ENCODE results near the gene CSRNP2.

CSRNP2 gene

DNA sequence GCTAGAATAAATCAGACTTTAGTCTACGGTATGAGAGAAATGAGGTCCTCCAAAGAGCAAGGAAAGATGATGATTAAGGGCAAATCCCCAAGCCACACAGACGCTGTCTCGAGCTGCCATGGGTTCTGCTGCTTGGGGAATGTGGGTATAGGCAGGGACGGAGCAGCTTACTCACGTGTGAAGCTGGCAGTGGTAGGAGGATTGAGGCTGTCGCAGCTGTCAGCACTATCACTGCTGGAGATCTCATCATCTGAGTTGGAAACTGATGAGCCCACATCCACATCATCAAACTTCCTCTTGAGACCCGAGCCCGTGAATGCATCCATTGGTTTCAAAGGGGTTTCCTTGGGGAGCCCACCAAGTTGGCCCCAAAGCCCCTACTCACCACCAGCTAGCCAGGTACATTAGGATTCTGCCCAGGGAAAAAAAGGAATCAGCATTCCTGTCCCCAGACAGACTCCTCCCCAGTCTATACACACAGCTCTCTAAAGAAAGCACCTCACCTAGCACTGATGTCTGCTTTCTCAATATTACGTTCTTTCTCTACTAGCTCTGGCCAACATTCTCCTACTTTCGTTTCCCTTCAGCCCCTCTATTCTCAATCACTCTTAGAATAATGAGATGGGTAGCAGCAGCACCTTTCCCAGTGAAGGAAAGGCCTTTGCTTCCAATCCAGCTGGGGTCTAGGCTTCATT lies 7.0 kb downstream of the CSRNP2 start:
- DNase-seq, result no peak

DNA sequence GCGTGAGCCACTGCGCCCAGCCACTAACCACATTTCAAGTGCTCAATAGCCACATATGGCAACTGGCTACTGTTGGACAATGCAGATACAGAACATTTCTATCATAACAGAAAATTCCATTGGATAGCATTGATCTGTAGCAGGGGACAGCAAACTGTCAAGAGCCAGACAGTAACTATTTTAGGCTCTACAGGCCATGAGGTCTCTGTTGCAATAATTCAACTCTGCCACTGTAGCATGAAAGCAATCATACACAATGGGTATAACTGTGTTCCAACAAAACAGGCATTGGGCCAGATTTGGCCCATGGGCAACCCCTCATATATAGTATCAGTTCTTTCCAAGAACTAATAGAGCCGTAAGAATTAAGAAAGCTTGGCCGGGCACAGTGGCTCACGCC lies 8.0 kb downstream of the CSRNP2 start:
- DNase-seq, result no peak

- DNase-seq, result no peak
These were observed 11.7 kb downstream of the CSRNP2 start for GRCh38 chr12:51071663-51072062.

DNA sequence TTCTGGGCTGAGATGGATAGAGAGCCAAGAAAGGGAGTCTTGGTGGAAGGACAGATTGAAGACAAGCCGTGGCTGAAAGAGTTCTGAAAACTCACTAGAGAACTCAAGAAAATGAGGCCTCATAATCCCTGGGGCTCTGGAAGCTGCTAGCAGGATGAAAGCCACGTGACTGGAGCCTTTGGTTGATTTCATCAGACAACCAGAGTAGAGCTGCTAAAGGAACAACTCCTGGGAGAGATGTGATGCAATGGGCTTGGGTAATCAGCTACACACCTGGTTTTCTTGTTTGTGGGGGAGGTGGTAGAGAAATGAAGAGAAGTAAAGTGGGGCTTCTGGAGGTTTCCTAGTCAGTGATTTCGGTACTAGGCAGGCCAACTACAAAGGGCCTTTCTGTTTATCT lies 13.4 kb downstream of the CSRNP2 start:
- DNase-seq, result no peak

GRCh38 chr12:51067771-51068170 lies 15.6 kb downstream of the CSRNP2 start:
- DNase-seq, result no peak

DNA sequence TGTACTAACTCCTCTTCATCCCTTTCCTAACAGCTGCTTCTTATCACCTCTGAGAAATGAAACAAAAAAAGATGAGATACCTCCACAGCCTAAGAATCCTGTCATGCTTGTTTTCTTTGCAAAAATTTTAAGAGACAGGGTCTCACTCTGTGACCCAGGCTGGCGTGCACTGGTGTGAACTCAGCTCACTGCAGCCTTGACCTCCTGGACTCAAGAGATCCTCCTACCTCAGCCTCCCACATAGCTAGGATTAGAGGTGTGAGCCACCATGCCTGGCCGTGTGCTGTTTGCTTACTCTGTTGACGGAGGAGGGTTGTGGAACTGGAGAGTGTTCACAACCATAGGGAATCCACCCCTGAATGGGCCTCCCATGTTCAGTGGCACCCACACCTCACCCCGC lies 16.2 kb downstream of the CSRNP2 start:
- no peak for DNase-seq

DNA sequence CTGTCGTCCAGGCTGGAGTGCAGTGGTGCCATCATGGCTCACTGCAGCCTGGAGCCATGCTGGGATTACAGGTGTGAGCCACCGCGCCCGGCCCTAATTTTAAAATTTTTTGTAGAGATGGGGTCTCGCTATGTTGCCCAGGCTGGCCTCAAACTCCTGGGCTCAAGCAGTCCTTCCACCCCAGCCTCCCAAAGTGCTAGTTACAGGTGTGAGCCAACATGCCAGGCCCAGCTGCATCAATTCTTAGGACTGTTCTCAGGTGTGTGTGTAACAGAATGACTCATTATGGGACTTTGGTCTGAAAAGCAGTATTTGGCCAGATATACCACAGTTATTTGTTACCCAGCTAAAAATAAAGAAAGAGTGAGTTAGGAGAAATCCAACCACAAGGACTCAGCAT lies 17.9 kb downstream of the CSRNP2 start:
- no peak for DNase-seq

GRCh38 chr12:51062631-51063397 lies 20.6 kb downstream of the CSRNP2 start:
- no peak for DNase-seq

DNA sequence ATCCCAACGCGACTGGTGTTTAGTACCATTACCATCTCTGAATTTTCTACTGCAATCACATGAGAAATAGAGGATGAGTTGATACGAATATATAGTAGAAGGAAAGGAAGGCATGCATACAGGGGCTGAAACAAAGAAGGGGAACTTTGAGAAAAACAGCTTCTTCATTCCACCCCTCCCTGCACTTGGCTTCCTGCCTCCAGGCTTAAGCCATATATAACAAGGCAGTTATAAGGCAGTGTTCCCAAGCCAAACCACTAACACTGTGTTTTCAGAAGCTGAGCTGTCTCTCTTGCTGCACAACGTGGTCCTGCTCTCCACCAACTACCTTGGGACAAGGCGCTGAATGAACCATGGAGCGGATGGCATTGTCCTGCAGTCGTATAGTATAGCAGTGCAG lies 24.3 kb downstream of the CSRNP2 start:
- DNase-seq, result no peak

- no peak for DNase-seq
These were observed 27.2 kb downstream of the CSRNP2 start for GRCh38 chr12:51056242-51056641.

- no peak for DNase-seq
These were observed 28.3 kb downstream of the CSRNP2 start for GRCh38 chr12:51055060-51055459.

DNA sequence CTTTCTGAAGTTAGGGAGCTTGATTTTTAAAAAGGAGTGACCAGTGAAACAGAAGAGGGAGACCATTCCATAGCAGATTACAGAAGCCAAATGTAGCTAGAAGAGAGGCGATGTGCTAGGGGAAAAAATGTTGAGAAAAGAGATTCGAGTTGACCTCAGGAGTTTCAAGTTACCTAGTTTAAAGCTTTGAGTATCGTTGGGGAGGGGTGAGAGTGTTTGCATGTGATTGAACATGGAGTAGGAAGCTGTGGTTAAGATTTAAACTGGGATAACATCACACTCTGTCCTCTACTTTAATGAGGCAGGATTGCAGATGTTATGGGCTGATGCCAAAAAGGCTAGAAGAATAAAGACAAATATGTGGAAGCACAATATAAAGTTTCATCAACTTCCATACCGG lies 31.6 kb downstream of the CSRNP2 start:
- no peak for DNase-seq

GRCh38 chr12:51049525-51049924 lies 33.9 kb downstream of the CSRNP2 start:
- no peak for DNase-seq

GRCh38 chr12:51048661-51049251 lies 34.6 kb downstream of the CSRNP2 start:
- peak; percentile 13 for DNase-seq

DNA sequence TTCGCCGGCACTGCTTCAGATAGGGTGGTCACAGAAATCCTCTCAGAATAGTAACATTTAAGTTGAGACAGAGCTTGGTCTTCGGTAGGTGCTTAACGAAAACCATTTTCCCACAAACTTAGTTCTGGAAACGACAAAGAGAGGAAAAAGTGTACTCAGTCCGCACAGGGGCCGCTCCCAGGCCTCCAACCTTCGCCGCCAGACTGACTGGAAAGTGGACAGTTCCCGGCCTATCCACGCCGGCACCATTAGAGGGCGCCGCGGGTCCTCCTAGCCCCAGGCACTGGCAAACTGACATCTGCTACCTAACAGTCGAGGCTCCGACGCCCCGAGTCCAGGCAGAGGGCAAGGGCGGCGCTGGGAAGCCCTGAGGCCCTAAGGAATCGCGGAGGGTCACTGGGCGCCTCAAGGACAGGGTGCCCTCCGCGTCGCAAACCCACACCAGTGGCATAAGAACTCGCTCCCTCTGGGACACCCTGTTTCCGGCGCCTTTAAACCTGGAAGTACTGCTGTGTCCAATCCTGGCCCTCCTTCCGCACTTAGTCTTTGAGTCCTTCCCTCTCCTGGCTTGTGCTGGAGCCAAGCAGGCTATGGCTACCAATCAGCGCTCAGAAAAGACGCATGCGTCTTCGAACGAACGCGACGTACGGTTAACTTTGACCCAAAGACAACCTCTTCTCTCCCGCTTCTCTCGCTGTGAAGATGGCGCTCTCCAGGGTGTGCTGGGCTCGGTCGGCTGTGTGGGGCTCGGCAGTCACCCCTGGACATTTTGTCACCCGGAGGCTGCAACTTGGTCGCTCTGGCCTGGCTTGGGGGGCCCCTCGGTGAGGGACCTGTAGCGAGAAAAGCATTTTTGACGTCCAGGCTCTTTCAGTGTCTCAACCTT lies 35.5 kb downstream of the CSRNP2 start, which contains the start of gene LETMD1:
TSS of gene LETMD1 (plus strand) at position 673 of the 886 bp plus-strand sequence. CDS start at position 703, 30 bp downstream.
- DNase-seq, result peak; percentile 97

- no peak for DNase-seq
These were observed 47.1 kb downstream of the CSRNP2 start for GRCh38 chr12:51036279-51036678.

DNA sequence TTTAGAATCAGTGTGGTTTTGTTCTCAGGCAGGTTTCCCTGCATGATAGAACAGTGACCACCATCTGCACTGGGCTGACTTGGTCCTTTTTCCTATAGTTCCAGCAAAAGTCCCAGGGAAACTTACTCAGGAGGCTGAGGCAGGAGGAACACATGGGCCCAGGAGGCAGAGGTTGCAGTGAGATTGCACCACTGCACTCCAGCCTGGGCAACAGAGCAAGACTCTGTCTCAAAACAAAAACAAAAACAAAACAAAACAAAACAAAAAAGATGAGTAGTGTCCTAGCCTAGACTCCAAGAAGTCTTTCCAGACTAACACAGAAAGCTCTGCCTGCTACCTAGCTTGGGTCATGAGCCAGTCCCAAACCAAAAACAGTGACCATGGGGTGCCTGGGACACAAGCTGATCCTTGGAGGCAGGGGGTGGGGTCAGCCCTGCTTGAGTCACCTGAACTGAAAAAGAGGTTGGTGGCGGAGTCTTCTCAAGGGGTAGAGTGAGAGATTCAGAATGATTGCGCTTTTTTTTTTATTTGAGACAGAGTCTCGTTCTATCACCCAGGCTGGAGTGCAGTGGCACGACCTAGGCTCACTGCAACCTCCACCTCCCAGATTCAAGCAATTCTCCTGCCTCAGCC lies 49.8 kb downstream of the CSRNP2 start:
- DNase-seq, result no peak

DNA sequence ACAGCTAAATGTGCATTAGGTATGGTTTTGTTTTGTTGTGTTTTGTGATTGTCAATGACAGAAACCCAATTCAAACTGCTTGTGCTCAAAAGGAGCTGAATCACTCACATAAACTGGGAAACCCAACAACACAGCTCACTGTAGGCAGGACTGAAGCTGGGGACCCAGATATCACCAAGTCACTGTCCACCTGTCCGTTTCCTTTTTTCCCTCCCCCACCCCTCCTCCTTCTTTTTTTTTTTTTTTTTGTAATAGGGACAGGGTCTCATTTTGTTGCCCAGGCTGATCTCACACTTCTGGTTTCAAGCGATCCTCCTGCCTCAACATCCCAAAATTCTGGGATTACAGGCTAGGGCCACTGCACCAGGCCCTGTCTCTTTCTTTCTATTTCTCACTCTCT lies 50.3 kb downstream of the CSRNP2 start:
- no peak for DNase-seq

DNA sequence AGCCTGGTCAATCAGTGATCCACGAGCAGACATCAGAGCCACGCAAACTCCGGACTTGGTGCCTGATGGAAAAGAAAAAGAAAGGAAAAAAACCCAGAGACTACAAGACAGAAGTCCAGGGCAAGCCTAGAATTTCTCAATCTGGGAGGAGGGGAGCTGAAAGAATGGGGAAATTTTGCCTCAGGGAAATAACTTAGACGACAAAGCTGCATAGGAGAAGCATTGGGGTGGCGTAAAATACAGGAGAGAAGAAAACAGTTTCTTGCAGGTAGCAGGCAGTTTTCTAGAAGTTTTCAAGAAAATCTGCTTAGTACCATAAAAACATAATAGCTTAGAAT lies 54.6 kb downstream of the CSRNP2 start:
- no peak for DNase-seq

DNA sequence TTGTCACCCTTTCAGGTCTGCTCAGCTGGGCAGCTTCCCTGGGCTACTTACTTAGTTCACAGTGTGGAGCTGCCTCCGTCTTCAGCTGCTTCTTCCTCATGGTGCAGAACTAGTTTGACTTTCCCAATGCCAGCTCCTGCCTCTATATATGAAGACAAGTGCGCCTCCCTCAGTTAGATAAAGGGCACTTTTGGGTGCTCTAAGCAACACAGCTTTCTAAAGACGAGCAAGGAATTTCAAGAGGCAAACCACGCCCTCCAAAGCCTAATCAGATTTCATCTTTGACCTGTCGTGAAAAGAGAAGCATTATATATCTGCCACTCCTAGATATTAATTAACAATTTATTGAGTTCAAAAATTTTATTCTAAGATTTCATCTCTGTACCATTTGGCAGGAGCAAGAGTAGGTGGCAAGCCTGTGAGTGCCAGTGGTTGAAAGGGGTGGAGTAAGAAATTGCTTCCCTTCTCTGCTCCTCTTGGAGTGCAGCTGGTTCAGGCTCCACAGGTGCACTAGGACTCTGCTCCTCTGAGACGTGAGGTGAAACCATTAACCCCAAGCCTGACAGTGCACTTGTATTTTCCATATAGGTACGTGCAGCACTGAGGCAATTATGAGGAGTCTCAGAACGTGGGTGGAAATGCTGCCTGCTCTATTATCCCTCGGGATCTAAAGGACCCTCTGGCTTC lies 55.1 kb downstream of the CSRNP2 start:
- no peak for DNase-seq

GRCh38 chr12:51027342-51027835 lies 56.0 kb downstream of the CSRNP2 start:
- no peak for DNase-seq

Data from NCI-H2029 treated with DMSO at 0.1 percent for 48 hours (cell line).